ENCODE data around the gene PTPRM. TPM values are rescaled to one million over a fixed set of nuclear protein-coding genes. Genes with fewer than 3 reads are reported as not detected.

Gene PTPRM
- total RNA-seq, 1 experiment from 2014 or later: 14.5 TPM

DNA sequence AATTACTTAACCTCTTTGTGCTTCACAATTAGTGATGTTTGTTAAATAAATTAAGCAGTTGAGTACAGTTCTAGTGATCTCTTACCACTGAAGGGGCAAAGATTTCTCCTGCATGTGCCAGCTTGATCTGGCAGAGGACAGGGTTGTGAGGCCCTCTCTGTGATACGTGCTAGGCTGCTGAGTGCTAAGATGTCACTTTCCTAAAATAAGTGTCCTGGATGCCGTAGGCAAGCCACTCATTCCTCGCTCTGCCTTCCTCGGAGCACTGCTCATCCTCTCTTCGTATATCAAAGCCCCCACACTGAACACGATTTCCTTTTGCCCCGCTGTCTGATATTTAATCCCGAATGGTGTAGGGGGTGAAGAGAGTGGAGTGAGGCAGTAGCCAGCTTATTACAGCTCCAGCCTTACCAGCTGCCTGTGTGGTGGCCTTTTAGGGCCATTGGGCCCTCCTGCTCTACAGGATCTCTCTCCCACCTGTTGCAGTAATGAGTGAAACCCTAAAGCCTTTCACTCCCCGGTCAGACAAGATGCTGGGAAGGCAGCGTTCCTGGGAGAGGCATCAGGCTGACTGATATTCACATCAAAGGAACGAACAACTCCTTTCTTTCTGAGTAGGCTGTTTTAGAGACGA lies 40.5 kb downstream of the PTPRM start:
- no peak for DNase-seq (ENCODE audit: low read depth, low spot score)
- no peak for ATAC-seq
- no peak for TF ChIP-seq ZFX (IDR thresholded peaks at IDR 0.05)

DNA sequence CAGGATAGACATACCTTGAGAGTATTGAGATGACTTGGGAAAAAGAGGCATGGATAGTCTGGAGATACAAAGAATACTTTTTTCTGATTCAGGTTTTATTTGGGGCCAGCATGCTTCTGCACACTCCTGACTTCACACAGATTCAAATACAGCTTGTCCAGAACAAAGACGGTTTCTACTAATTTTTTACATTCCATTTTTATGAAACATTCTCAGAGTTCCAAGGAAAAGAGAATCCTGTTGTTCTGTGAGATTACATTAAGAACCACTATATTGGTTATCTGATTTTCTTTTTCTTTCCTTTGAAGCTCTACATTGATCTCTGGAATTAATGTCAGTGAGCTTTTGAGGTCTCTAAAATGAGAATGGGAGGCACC lies 41.0 kb downstream of the PTPRM start:
- Histone ChIP-seq H3K27ac (ENCODE audit: low read depth, low read length) (no peak overlapping the region), H3K9me2 (ENCODE audit: insufficient read depth) (no peaks in the 10 kb centered on the region), H3K4me3 (replicated peaks in 1 of 2; ENCODE audit: low read depth in 1 of 2, low read length in 2 of 2) (no peak overlapping the region), H3K9me3 (ENCODE audit: control insufficient read depth in 1 of 2, insufficient read depth in 1 of 2, low read depth in 1 of 2, low read length in 2 of 2) (no peaks in the 10 kb centered on the region), H4K20me1 (ENCODE audit: insufficient read depth) (no peaks in the 10 kb centered on the region), H3K27me3 (ENCODE audit: insufficient read depth, low read length) (no peaks in the 10 kb centered on the region), H3K36me3 (ENCODE audit: control insufficient read depth in 1 of 2, insufficient read depth in 2 of 2, low read length in 2 of 2) (no peaks in the 10 kb centered on the region), H2AFZ (ENCODE audit: low read depth, low read length, poor library complexity, severe bottlenecking) (no peak overlapping the region), H3K9ac (ENCODE audit: low read length) (no peak overlapping the region), H3K79me2 (ENCODE audit: insufficient read depth, low read length) (no peaks in the 10 kb centered on the region), H3K4me1 (ENCODE audit: control insufficient read depth in 1 of 2, insufficient read depth in 2 of 2, low read length in 2 of 2) (no peaks in the 10 kb centered on the region), H3K4me2 (ENCODE audit: low read length) (no peak overlapping the region)
- ChIA-PET CTCF (no interaction called here), RAD21 (ENCODE audit: low non-redundant PET in 1 of 2, low total read pairs in 2 of 2, uncharacterized antibody in 2 of 2, unreplicated experiment in 2 of 2) (no interaction called here), POLR2A (no interaction called here)
- ATAC-seq (no peak), DNase-seq (ENCODE audit: low read depth, low spot score) (no peak)
- BruUV-seq (replicated peaks): no TSS peak
- intact Hi-C loops (cut with micrococcal nuclease): no loop called here
- TF ChIP-seq SP1 (IDR thresholded peaks at IDR 0.05; ENCODE audit: low read depth) (no peak), EZH2 (IDR thresholded peaks at IDR 0.05) (no peak), ATF3 (IDR thresholded peaks at IDR 0.05) (no peak), EGR1 (IDR thresholded peaks at IDR 0.05; ENCODE audit: low read depth) (no peak), POLR2AphosphoS5 (IDR thresholded peaks at IDR 0.05; ENCODE audit: low read depth, low read length) (no peak), ZNF274 (IDR thresholded peaks at IDR 0.05; ENCODE audit: low read depth, low read length) (no peak), REST (IDR thresholded peaks at IDR 0.05; ENCODE audit: low read depth) (no peak), ZBTB33 (IDR thresholded peaks at IDR 0.05; ENCODE audit: extremely low read depth, insufficient replicate concordance, low read length) (no peak), TCF7L2 (IDR thresholded peaks at IDR 0.05; ENCODE audit: borderline replicate concordance, extremely low read depth, insufficient read depth, insufficient read length) (no peak), ELF1 (IDR thresholded peaks at IDR 0.05; ENCODE audit: borderline replicate concordance, low read depth) (no peak), SIN3A (IDR thresholded peaks at IDR 0.05; ENCODE audit: low read depth) (no peak), EZH2phosphoT487 (IDR thresholded peaks at IDR 0.05; ENCODE audit: borderline replicate concordance) (no peak), POLR2A (IDR thresholded peaks at IDR 0.05; ENCODE audit: borderline replicate concordance, extremely low read depth, insufficient read depth, insufficient read length) (no peak)
- TF ChIP-seq, protein P1, sequence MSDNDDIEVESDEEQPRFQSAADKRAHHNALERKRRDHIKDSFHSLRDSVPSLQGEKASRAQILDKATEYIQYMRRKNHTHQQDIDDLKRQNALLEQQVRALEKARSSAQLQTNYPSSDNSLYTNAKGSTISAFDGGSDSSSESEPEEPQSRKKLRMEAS (IDR thresholded peaks at IDR 0.05): no peak

More for the DNA sequence above, 40.5 kb downstream of the PTPRM start:
- Histone ChIP-seq H3K9ac (ENCODE audit: low read length) (no peak overlapping the region), H3K4me3 (replicated peaks in 1 of 2; ENCODE audit: low read depth in 1 of 2, low read length in 2 of 2) (no peak overlapping the region), H3K79me2 (ENCODE audit: insufficient read depth, low read length) (no peaks in the 10 kb centered on the region), H3K4me1 (ENCODE audit: control insufficient read depth in 1 of 2, insufficient read depth in 2 of 2, low read length in 2 of 2) (no peaks in the 10 kb centered on the region), H2AFZ (ENCODE audit: low read depth, low read length, poor library complexity, severe bottlenecking) (no peak overlapping the region), H3K9me3 (ENCODE audit: control insufficient read depth in 1 of 2, insufficient read depth in 1 of 2, low read depth in 1 of 2, low read length in 2 of 2) (no peaks in the 10 kb centered on the region), H3K4me2 (ENCODE audit: low read length) (no peak overlapping the region), H3K27me3 (ENCODE audit: insufficient read depth, low read length) (no peaks in the 10 kb centered on the region), H4K20me1 (ENCODE audit: insufficient read depth) (no peaks in the 10 kb centered on the region), H3K36me3 (ENCODE audit: control insufficient read depth in 1 of 2, insufficient read depth in 2 of 2, low read length in 2 of 2) (no peaks in the 10 kb centered on the region), H3K9me2 (ENCODE audit: insufficient read depth) (no peaks in the 10 kb centered on the region), H3K27ac (ENCODE audit: low read depth, low read length) (no peak overlapping the region)
- CTCF ChIA-PET: no interaction called here
- RAD21 ChIA-PET (ENCODE audit: low non-redundant PET in 1 of 2, low total read pairs in 2 of 2, uncharacterized antibody in 2 of 2, unreplicated experiment in 2 of 2): no interaction called here
- BruUV-seq (replicated peaks): no TSS peak
- POLR2A ChIA-PET: no interaction called here
- intact Hi-C loops (cut with micrococcal nuclease): no loop called here

All from HCT116 (cell line).